Stimulated activated CD4-positive, alpha-beta T cell treated with anti-CD3 and anti-CD28 coated beads, Interleukin-15, amount 100 ng/mL, for 1 hour (primary cell): ENCODE results near the gene MYO16.

Experiments used
- DNase-seq, 2 donors: peaks; one replicate each; pipeline ENCODE4 v3.0.0-alpha.2; 2020; ENCODE audit warnings: low read depth in 1 of 2, low spot score in 1 of 2

The MYO16 gene

GRCh38 chr13:109114991-109115390 is 485.6 kb downstream of the MYO16 start:
- DNase-seq = no peak

GRCh38 chr13:109118521-109118920 is 489.1 kb downstream of the MYO16 start:
- no peak for DNase-seq

GRCh38 chr13:109119896-109120295 is 490.5 kb downstream of the MYO16 start:
- DNase-seq = no peak

GRCh38 chr13:109121826-109122225 is 492.4 kb downstream of the MYO16 start:
- DNase-seq = no peak

GRCh38 chr13:109123971-109124370 is 494.6 kb downstream of the MYO16 start:
- no peak for DNase-seq

- no peak for DNase-seq
These were observed 496.8 kb downstream of the MYO16 start for GRCh38 chr13:109126178-109126577.

- DNase-seq = no peak
These were observed 497.7 kb downstream of the MYO16 start for GRCh38 chr13:109126891-109127641.

- DNase-seq = no peak
These were observed 498.7 kb downstream of the MYO16 start for GRCh38 chr13:109128121-109128520.

GRCh38 chr13:109130093-109130835 is 500.9 kb downstream of the MYO16 start:
- no peak for DNase-seq

- no peak for DNase-seq
These were observed 502.4 kb downstream of the MYO16 start for GRCh38 chr13:109131698-109132257.

GRCh38 chr13:109135018-109135417 is 505.6 kb downstream of the MYO16 start:
- no peak for DNase-seq

- DNase-seq = no peak
These were observed 507.5 kb downstream of the MYO16 start for GRCh38 chr13:109136873-109137272.

GRCh38 chr13:109139346-109139745 is 509.9 kb downstream of the MYO16 start:
- no peak for DNase-seq

GRCh38 chr13:109140054-109140453 is 510.6 kb downstream of the MYO16 start:
- no peak for DNase-seq

- no peak for DNase-seq
These were observed 511.3 kb downstream of the MYO16 start for GRCh38 chr13:109140479-109141349.

- DNase-seq = no peak
These were observed 512.3 kb downstream of the MYO16 start for GRCh38 chr13:109141706-109142105.

GRCh38 chr13:109144693-109145437 is 515.5 kb downstream of the MYO16 start:
- DNase-seq = no peak

- DNase-seq = no peak
These were observed 516.2 kb downstream of the MYO16 start for GRCh38 chr13:109145631-109146030.

GRCh38 chr13:109146393-109146792 is 517.0 kb downstream of the MYO16 start:
- no peak for DNase-seq

GRCh38 chr13:109146912-109147647 is 517.7 kb downstream of the MYO16 start:
- no peak for DNase-seq
